H1 (cell line): ENCODE data around the gene POLR2J. TPM values are rescaled to one million over a fixed set of nuclear protein-coding genes. Genes with fewer than 3 reads are reported as not detected.

Experiments used
- CTCF ChIA-PET: fragments of 300-600 bp; sonication (Branson Sonifier 250); formaldehyde crosslinking; loops from one replicate; lab custom pipeline; 2021; ENCODE audit not compliant: partially characterized antibody; lab: Charles Lee
- POLR2A ChIA-PET: fragments of 300-600 bp; sonication (Branson Sonifier 250); formaldehyde crosslinking; loops from one replicate; lab custom pipeline; 2021; ENCODE audit warnings: inconsistent platforms; ENCODE audit not compliant: partially characterized antibody; lab: Charles Lee
- DNase-seq, 2 experiments: peaks; one replicate each; pipeline versions ENCODE4 v3.0.0 to v3.0.0-alpha.2; 2010 to 2022; ENCODE audit warnings: low spot score in 2 of 2, low read depth in 1 of 2, mixed read lengths in 1 of 2
- FAIRE-seq: peaks from 2 replicates; lab custom pipeline; 2011; peaks lifted over from hg19 to GRCh38; lab: Jason Lieb, UNC
- H2AFZ ChIP-seq: 2 replicates; pipeline ENCODE4 v1.8.1; 2012; ENCODE audit warnings: low read length, inconsistent platforms
- H2AK5ac ChIP-seq: 2 replicates; pipeline ENCODE4 v1.6.1; 2013; ENCODE audit warnings: low read depth, low read length
- H2BK120ac ChIP-seq: replicated peaks from 2 replicates; pipeline ENCODE3; 2013; ENCODE audit warnings: low read depth, low read length, inconsistent platforms
- H2BK12ac ChIP-seq: 2 replicates; pipeline ENCODE4 v1.6.1; 2013; ENCODE audit warnings: low read depth, low read length
- H2BK15ac ChIP-seq: 2 replicates; pipeline ENCODE4 v1.6.1; 2013; ENCODE audit warnings: low read length
- H2BK20ac ChIP-seq: 2 replicates; pipeline ENCODE4 v1.6.1; 2013; ENCODE audit warnings: low read length
- H2BK5ac ChIP-seq: 2 replicates; pipeline ENCODE4 v1.6.1; 2013; ENCODE audit warnings: low read depth, low read length
- H3K14ac ChIP-seq: 2 replicates; pipeline ENCODE4 v1.6.1; 2013; ENCODE audit warnings: inconsistent platforms; ENCODE audit not compliant: insufficient read length
- H3K18ac ChIP-seq: 2 replicates; pipeline ENCODE4 v1.6.1; 2013; ENCODE audit warnings: low read length; ENCODE audit errors: extremely low read depth
- H3K23ac ChIP-seq: 2 replicates; pipeline ENCODE4 v1.6.1; 2013; ENCODE audit warnings: inconsistent platforms; ENCODE audit not compliant: insufficient read length
- H3K23me2 ChIP-seq: 2 replicates; pipeline ENCODE4 v1.6.1; 2013; ENCODE audit warnings: low read depth, low read length
- H3K27ac ChIP-seq: 2 replicates; pipeline ENCODE4 v1.6.1; 2011; ENCODE audit warnings: low read depth, low read length, inconsistent platforms
- H3K27me3 ChIP-seq, 4 experiments: replicated peaks in 1 of 4; 1 replicate in 1 of 4; 2 replicates in 3 of 4; pipeline versions ENCODE4 v1.6.1 to v1.8.1; 2011 to 2013; ENCODE audit warnings: low read length in 3 of 4, mild to moderate bottlenecking in 3 of 4, inconsistent platforms in 2 of 4, mixed read lengths in 2 of 4, moderate library complexity in 1 of 4; ENCODE audit not compliant: control insufficient read depth in 3 of 4, insufficient read depth in 3 of 4; ENCODE audit errors: extremely low read depth in 1 of 4
- H3K36me3 ChIP-seq, 4 experiments: 2 replicates each; pipeline versions ENCODE4 v1.6.1 to v1.8.1; 2011 to 2013; ENCODE audit warnings: mild to moderate bottlenecking in 4 of 4, low read length in 3 of 4, moderate library complexity in 2 of 4, control low read depth in 1 of 4, inconsistent platforms in 1 of 4; ENCODE audit not compliant: insufficient read depth in 4 of 4, control insufficient read depth in 2 of 4
- H3K4ac ChIP-seq: replicated peaks from 2 replicates; pipeline ENCODE3; 2013; ENCODE audit warnings: low read length, low read depth, mixed read lengths, inconsistent platforms; ENCODE audit not compliant: insufficient read length
- H3K4me1 ChIP-seq, 4 experiments: replicated peaks in 1 of 4; 1 replicate in 1 of 4; 2 replicates in 3 of 4; pipeline versions ENCODE4 v1.6.1 to v1.8.1; 2011 to 2013; ENCODE audit warnings: low read length in 3 of 4, inconsistent platforms in 2 of 4, mixed read lengths in 1 of 4; ENCODE audit not compliant: insufficient read depth in 4 of 4, control insufficient read depth in 3 of 4
- H3K4me2 ChIP-seq, 2 experiments: 2 replicates each; pipeline versions ENCODE4 v1.6.1 to v1.8.1; 2011 to 2013; ENCODE audit warnings: low read depth in 2 of 2, low read length in 2 of 2, control low read depth in 1 of 2, inconsistent platforms in 1 of 2, mild to moderate bottlenecking in 1 of 2; ENCODE audit not compliant: insufficient read depth in 1 of 2
- H3K4me3 ChIP-seq, 4 experiments: fragments of 200-600, 300-600 bp in 1 of 4; sonication (generic), shearing (Covaris generic), sonication (Bioruptor Twin) in 1 of 4; 2 replicates each; pipeline versions ENCODE4 v1.5.1 to v1.8.1; 2011 to 2016; ENCODE audit warnings: low read length in 4 of 4, low read depth in 3 of 4, control low read depth in 2 of 4, inconsistent platforms in 2 of 4, mild to moderate bottlenecking in 2 of 4, mixed read lengths in 1 of 4, moderate library complexity in 1 of 4; ENCODE audit not compliant: insufficient read depth in 2 of 4; ENCODE audit errors: extremely low read depth in 1 of 4
- H3K56ac ChIP-seq: replicated peaks from 2 replicates; pipeline ENCODE3; 2013; ENCODE audit warnings: low read depth, mild to moderate bottlenecking, mixed read lengths, low read length, inconsistent platforms; ENCODE audit not compliant: insufficient read length
- H3K79me1 ChIP-seq: 2 replicates; pipeline ENCODE4 v1.6.1; 2013; ENCODE audit warnings: low read depth, low read length, control low read depth
- H3K79me2 ChIP-seq, 2 experiments: 2 replicates each; pipeline versions ENCODE4 v1.6.1 to v1.8.1; 2012 to 2013; ENCODE audit warnings: low read length in 2 of 2, mild to moderate bottlenecking in 2 of 2, inconsistent platforms in 1 of 2; ENCODE audit not compliant: insufficient read depth in 2 of 2, control insufficient read depth in 1 of 2
- H3K9ac ChIP-seq, 4 experiments: replicated peaks in 1 of 4; 1 replicate in 1 of 4; 2 replicates in 3 of 4; pipeline versions ENCODE4 v1.6.1 to v1.8.1; 2011 to 2013; ENCODE audit warnings: low read depth in 3 of 4, low read length in 3 of 4, control low read depth in 2 of 4, mild to moderate bottlenecking in 2 of 4, moderate library complexity in 2 of 4, inconsistent platforms in 1 of 4; ENCODE audit errors: extremely low read depth in 1 of 4
- H3K9me3 ChIP-seq, 2 experiments: 2 replicates each; pipeline versions ENCODE4 v1.6.1 to v1.8.1; 2012 to 2013; ENCODE audit warnings: mild to moderate bottlenecking in 2 of 2, moderate library complexity in 2 of 2, control low read depth in 1 of 2, inconsistent platforms in 1 of 2, low read depth in 1 of 2, low read length in 1 of 2, mixed read lengths in 1 of 2; ENCODE audit not compliant: insufficient read depth in 2 of 2
- H4K20me1 ChIP-seq, 2 experiments: replicated peaks in 1 of 2; 2 replicates each; pipeline versions ENCODE3 to v1.8.1; 2011 to 2013; ENCODE audit warnings: inconsistent platforms in 2 of 2, low read length in 2 of 2, mild to moderate bottlenecking in 1 of 2; ENCODE audit not compliant: insufficient read depth in 2 of 2, control insufficient read depth in 1 of 2
- H4K5ac ChIP-seq: 2 replicates; pipeline ENCODE4 v1.6.1; 2013; ENCODE audit warnings: low read length, low read depth, mixed read lengths, inconsistent platforms; ENCODE audit not compliant: insufficient read length
- H4K8ac ChIP-seq: 2 replicates; pipeline ENCODE4 v1.8.0; 2013; ENCODE audit warnings: mild to moderate bottlenecking, moderate library complexity, low read length, inconsistent platforms; ENCODE audit not compliant: insufficient read depth; ENCODE audit errors: extremely low read depth
- H4K91ac ChIP-seq: replicated peaks from 2 replicates; pipeline ENCODE3; 2013; ENCODE audit warnings: low read length, mixed read lengths, inconsistent platforms; ENCODE audit not compliant: insufficient read length
- FOSL1 ChIP-seq: IDR thresholded peaks from 2 replicates; pipeline ENCODE4 v1.6.1; 2011; ENCODE audit warnings: mild to moderate bottlenecking, low read depth, low read length, moderate library complexity; ENCODE audit not compliant: insufficient read depth
- WGBS, 2 experiments: shearing (Covaris generic) in 1 of 2; methylation state at CpG; one replicate each; pipeline versions ENCODE4 v1.1.6 to v1.1.7; 2013 to 2015; ENCODE audit warnings: low lambda C conversion rate in 2 of 2, mixed read lengths in 2 of 2, inconsistent platforms in 1 of 2, low coverage in 1 of 2, missing lambda C conversion rate in 1 of 2; ENCODE audit not compliant: insufficient replicate concordance in 2 of 2, insufficient coverage in 1 of 2, insufficient read length in 1 of 2; ENCODE audit errors: extremely low coverage in 1 of 2, missing lambda C conversion rate in 1 of 2; 5-methylcytosine and 5-hydroxymethylcytosine counted together
- polyA plus RNA-seq, 7 experiments: library from polyadenylated mRNA; depleted of rRNA in 3 of 7; stranded (reverse) in 5 of 7; unstranded in 2 of 7; fragments of >200 nt in 5 of 7; fragments of 200-250 nt in 2 of 7; gene quantifications; 1 replicate in 5 of 7; 2 replicates in 1 of 7; 4 replicates in 1 of 7; pipeline versions ENCODE4 v1.2.1 to v1.2.3, GENCODE V29; 2011 to 2013; ENCODE audit warnings: missing spikeins in 2 of 7, mixed read lengths in 2 of 7
- total RNA-seq: library from RNA; stranded (reverse); fragmentation: NEBNext Ultra II Directional; extraction: Animal tissue kit (Norgen Biotek cat#: 25700); gene quantifications from 2 replicates; pipeline ENCODE4 v1.2.1, GENCODE V29; 2021

The POLR2J gene
- total and polyA plus RNA-seq, 2 of the 8 experiments (the other 6 are each of a cell fraction or from before 2014, with no cell fraction given), result 54.1 to 113 TPM

GRCh38 chr7:102457352-102457924 is 21.3 kb downstream of the POLR2J start:
- Histone ChIP-seq H4K5ac (no peak overlapping the region), H3K4me1 (no peaks in the 10 kb centered on the region), H3K79me1 (peaks cover 6% of the 10 kb centered on the region; the same call in 1 of the 2 replicates), H2BK120ac (no peak overlapping the region), H2BK15ac (no peak overlapping the region), H3K4ac (no peak overlapping the region), H2BK12ac (no peak overlapping the region), H2AFZ (no peak overlapping the region), H3K79me2 (no peaks in the 10 kb centered on the region; a peak in 1 of 4 replicates), H3K9ac (no peak overlapping the region), H2BK5ac (no peak overlapping the region), H3K27ac (no peak overlapping the region), H3K23ac (no peak overlapping the region), H3K14ac (no peak overlapping the region), H3K9me3 (no peaks in the 10 kb centered on the region), H2BK20ac (no peak overlapping the region), H4K8ac (peak overlapping the region; percentile 68; the same call in 1 of the 2 replicates), H3K27me3 (no peaks in the 10 kb centered on the region; a peak in 1 of 7 replicates), H3K36me3 (peaks cover 7 to 22% (median 17%) of the 10 kb centered on the region in 4 experiments; a peak in 5 of 8 replicates), H3K4me3 (no peak overlapping the region), H3K4me2 (no peak overlapping the region), H2AK5ac (no peak overlapping the region), H3K56ac (no peak overlapping the region), H3K18ac (no peak overlapping the region), H3K23me2 (no peaks in the 10 kb centered on the region), H4K20me1 (peaks cover 0 to 2% of the 10 kb centered on the region in 2 experiments), H4K91ac (no peak overlapping the region)
- ChIA-PET POLR2A (interaction anchor here (1.0 to 4.5 kb wide), 5 partner anchors 8 to 61 kb away, joined by 3 to 27 read pairs (median 6); partner anchors contain the start of gene PRKRIP1), CTCF (interaction anchor here (1.0 to 2.1 kb wide), 4 partner anchors 9 to 185 kb away, joined by 3 to 5 read pairs (median 4); no protein-coding TSS in a partner anchor)
- WGBS, 2 experiments, result 97% methylated on average over 39 of the region's 40 CpGs; no CpG with 5 or more reads in 1 of the 2 experiments
- DNase-seq, result no peak
- FAIRE-seq, result no peak
- no peak for TF ChIP-seq FOSL1
